NAMALWA (cell line): ENCODE data around the gene AP1S2.

Source experiments
- DNase-seq: peaks from one replicate; pipeline ENCODE4 v3.0.0-alpha.2; 2015; ENCODE audit warnings: low spot score

Gene AP1S2

GRCh38 chrX:15804563-15804962 is 50.0 kb downstream of the AP1S2 start:
- no peak for DNase-seq

DNA sequence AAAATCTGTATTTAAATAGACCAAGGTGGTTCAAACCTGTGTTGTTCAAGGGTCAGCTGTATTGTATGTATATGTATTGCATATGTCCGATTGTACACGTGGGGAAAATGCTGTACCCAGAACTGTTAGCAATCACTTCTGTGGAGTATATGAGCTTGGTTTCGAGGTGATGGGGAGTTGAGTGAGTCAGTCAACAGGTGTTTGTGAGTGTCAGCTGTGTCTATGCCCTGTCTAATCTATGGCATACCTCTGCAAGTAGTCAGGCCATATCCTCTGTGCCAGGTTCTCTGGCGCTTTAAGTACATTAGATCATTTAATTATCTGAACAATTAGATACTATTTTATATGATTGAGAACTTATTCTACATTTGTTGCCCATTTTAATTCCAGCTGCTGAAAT is 56.9 kb downstream of the AP1S2 start:
- DNase-seq, result no peak

GRCh38 chrX:15790769-15791290 is 63.8 kb downstream of the AP1S2 start:
- DNase-seq, result no peak

DNA sequence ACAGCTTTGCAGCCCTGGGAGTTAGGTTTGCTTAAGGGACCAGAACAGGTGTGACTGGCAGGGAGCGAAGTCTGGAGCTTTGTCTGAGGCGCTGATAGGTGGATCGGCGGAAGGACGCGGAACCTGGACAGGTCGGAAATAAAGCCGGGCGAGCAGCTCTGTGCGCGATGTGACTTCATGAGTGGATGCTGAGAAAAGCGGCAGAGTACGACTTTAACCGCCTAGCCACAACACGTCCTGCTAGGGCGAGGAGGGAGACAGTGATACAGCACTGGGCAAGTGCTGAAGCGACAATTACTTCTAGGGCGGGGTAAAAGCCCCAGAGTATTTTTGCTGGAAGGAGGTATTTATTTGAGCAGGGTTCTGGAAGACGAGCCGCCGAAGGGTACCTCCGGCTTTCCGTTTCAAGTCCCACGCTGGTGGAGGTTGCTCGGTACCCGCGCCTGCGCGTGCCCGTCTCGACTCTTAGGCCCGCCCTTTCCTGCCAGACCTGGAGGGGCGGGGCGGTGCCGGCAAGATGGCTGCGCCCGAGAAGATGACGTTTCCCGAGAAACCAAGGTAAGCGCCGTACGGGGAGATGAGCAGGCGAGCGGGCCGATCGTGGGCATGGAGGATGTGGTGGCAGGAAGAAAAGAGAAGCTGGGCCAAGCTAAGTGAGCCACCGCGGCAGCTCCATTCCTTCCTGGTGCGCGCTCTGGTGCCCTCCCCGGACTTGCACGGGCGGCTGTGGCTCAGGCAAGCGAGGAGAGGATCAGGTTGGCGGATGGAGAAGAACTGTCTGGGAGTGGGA is 64.4 kb downstream of the AP1S2 start, which contains the start of gene ZRSR2:
TSS of gene ZRSR2 (plus strand) at position 506 of the 790 bp plus-strand sequence. CDS start at position 518, 12 bp downstream.
- peak; percentile 86 for DNase-seq

GRCh38 chrX:15786915-15787314 is 67.7 kb downstream of the AP1S2 start:
- no peak for DNase-seq

GRCh38 chrX:15785176-15785750 is 69.3 kb downstream of the AP1S2 start:
- DNase-seq, result no peak

DNA sequence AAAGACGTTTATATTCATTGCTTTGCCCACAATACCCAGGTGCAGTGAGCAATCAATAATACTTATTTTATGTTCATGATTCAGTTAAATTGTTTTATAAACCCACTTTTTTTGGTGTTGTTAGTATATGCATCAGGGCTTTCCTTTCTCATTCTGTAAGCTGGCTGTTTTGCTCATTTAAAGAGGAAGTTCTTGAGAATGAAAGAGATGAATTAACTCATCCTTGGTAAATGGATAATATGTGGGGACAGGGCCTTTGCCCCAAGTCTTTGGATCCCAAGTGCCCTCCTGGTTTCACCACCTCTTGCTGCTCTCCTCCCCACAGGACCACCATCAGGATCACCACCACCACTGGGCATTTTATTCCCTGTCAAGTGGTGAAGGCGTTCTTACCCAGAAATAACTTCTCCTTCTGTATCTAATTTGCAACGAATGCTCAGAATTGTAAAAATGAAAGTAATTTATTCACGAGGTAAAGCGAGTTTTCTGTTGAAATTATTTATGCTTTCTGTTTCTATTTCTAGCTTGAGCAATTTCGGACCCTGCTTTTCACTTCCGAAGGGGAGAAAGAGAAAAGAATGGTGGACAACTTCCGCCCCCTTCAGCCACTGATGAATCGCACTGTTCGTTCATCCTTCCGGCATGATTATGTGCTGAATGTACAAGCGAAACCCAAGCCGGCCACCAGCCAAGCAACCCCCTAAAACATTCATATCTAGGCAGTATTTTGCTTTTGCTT is 72.5 kb downstream of the AP1S2 start:
- no peak for DNase-seq
